ENCODE data around the gene DBI. TPM values are rescaled to one million over a fixed set of nuclear protein-coding genes. Genes with fewer than 3 reads are reported as not detected.

DBI gene
- polyA plus RNA-seq, 3 donors: 126 to 436 (median 398) TPM

GRCh38 chr2:119377294-119377992, 10.7 kb downstream of the DBI start:
- no peaks in the 10 kb centered on the region for H3K79me2 ChIP-seq (ENCODE audit: insufficient read depth, low read length)
- peaks cover 3% of the 10 kb centered on the region for H3K4me1 Mint-ChIP-seq
- TF ChIP-seq, protein P1, sequence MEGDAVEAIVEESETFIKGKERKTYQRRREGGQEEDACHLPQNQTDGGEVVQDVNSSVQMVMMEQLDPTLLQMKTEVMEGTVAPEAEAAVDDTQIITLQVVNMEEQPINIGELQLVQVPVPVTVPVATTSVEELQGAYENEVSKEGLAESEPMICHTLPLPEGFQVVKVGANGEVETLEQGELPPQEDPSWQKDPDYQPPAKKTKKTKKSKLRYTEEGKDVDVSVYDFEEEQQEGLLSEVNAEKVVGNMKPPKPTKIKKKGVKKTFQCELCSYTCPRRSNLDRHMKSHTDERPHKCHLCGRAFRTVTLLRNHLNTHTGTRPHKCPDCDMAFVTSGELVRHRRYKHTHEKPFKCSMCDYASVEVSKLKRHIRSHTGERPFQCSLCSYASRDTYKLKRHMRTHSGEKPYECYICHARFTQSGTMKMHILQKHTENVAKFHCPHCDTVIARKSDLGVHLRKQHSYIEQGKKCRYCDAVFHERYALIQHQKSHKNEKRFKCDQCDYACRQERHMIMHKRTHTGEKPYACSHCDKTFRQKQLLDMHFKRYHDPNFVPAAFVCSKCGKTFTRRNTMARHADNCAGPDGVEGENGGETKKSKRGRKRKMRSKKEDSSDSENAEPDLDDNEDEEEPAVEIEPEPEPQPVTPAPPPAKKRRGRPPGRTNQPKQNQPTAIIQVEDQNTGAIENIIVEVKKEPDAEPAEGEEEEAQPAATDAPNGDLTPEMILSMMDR (IDR thresholded peaks at IDR 0.05): no peak
- H3K36me3 Mint-ChIP-seq: peaks cover 23 to 26% of the 10 kb centered on the region in 2 donors
- H3K27ac ChIP-seq (ENCODE audit: low read depth in 1 of 2, low read length in 2 of 2): no peak overlapping the region
- H3K27ac Mint-ChIP-seq: no peak overlapping the region
- peaks cover 12 to 15% of the 10 kb centered on the region in 2 donors for H3K36me3 ChIP-seq (replicated peaks in 1 of 2; ENCODE audit: control insufficient read depth in 1 of 2, insufficient read depth in 2 of 2, low read length in 2 of 2)
- peaks cover 12% of the 10 kb centered on the region in 2 donors for H3K9me3 ChIP-seq (replicated peaks in 1 of 2; ENCODE audit: control insufficient read depth in 1 of 2, insufficient read depth in 1 of 2, low read length in 2 of 2)
- H3K4me1 ChIP-seq (ENCODE audit: control insufficient read depth in 1 of 2, insufficient read depth in 2 of 2, low read length in 2 of 2): peaks cover 0 to 11% of the 10 kb centered on the region in 2 donors
- peaks cover 10 to 20% (median 15%) of the 10 kb centered on the region in 7 donors for H3K9me3 Mint-ChIP-seq
- H3K4me2 ChIP-seq (replicated peaks; ENCODE audit: extremely low read depth, low read length, poor library complexity, severe bottlenecking): no peak overlapping the region
- H3K4me3 ChIP-seq (replicated peaks in 1 of 3; ENCODE audit: low read depth in 2 of 3, low read length in 3 of 3): no peak overlapping the region
- H3K9ac ChIP-seq (ENCODE audit: insufficient read depth, low read length, poor library complexity, severe bottlenecking): no peak overlapping the region
- WGBS (ENCODE audit: insufficient coverage): 88% methylated on average over 3 of the region's 7 CpGs
- DNase-seq: no peak
- peaks cover 0 to 2% (median 0%) of the 10 kb centered on the region in 3 donors for H3K27me3 Mint-ChIP-seq (ENCODE audit: low read depth in 3 of 3)
- no peak overlapping the region for H2AFZ ChIP-seq (ENCODE audit: insufficient read depth, low read depth, low read length, poor library complexity, severe bottlenecking)
- H3K27me3 ChIP-seq (ENCODE audit: control insufficient read depth in 2 of 2, insufficient read depth in 2 of 2, low read length in 2 of 2): no peaks in the 10 kb centered on the region
- H4K20me1 ChIP-seq (ENCODE audit: insufficient read depth, low read length): no peaks in the 10 kb centered on the region
- intact Hi-C loops (cut with micrococcal nuclease): no loop called here
- no peak overlapping the region for H3K4me3 Mint-ChIP-seq

- Mint-ChIP-seq H3K27ac (no peak overlapping the region), H3K36me3 (peaks cover 18 to 21% of the 10 kb centered on the region in 2 donors), H3K9me3 (peaks cover 8 to 16% (median 12%) of the 10 kb centered on the region in 7 donors), H3K27me3 (ENCODE audit: low read depth in 3 of 3) (peaks cover 0 to 2% (median 0%) of the 10 kb centered on the region in 3 donors), H3K4me1 (peaks cover 3% of the 10 kb centered on the region), H3K4me3 (no peak overlapping the region)
- peaks cover 7 to 10% of the 10 kb centered on the region in 2 donors for H3K36me3 ChIP-seq (replicated peaks in 1 of 2; ENCODE audit: control insufficient read depth in 1 of 2, insufficient read depth in 2 of 2, low read length in 2 of 2)
- TF ChIP-seq, protein P1 (IDR thresholded peaks at IDR 0.05): no peak
- no peak overlapping the region for H3K9ac ChIP-seq (ENCODE audit: insufficient read depth, low read length, poor library complexity, severe bottlenecking)
- no peak overlapping the region for H3K27ac ChIP-seq (ENCODE audit: low read depth in 1 of 2, low read length in 2 of 2)
- no peaks in the 10 kb centered on the region for H3K79me2 ChIP-seq (ENCODE audit: insufficient read depth, low read length)
- intact Hi-C loops (cut with micrococcal nuclease): no loop called here
- H3K4me2 ChIP-seq (replicated peaks; ENCODE audit: extremely low read depth, low read length, poor library complexity, severe bottlenecking): no peak overlapping the region
- no peak overlapping the region for H3K4me3 ChIP-seq (replicated peaks in 1 of 3; ENCODE audit: low read depth in 2 of 3, low read length in 3 of 3)
- no peaks in the 10 kb centered on the region for H4K20me1 ChIP-seq (ENCODE audit: insufficient read depth, low read length)
- H3K9me3 ChIP-seq (replicated peaks in 1 of 2; ENCODE audit: control insufficient read depth in 1 of 2, insufficient read depth in 1 of 2, low read length in 2 of 2): peaks cover 7% of the 10 kb centered on the region in 2 donors
- 81% methylated on average over 3 of the region's 5 CpGs for WGBS (ENCODE audit: insufficient coverage)
- peaks cover 0 to 11% of the 10 kb centered on the region in 2 donors for H3K4me1 ChIP-seq (ENCODE audit: control insufficient read depth in 1 of 2, insufficient read depth in 2 of 2, low read length in 2 of 2)
- no peak for DNase-seq
- H2AFZ ChIP-seq (ENCODE audit: insufficient read depth, low read depth, low read length, poor library complexity, severe bottlenecking): no peak overlapping the region
- H3K27me3 ChIP-seq (ENCODE audit: control insufficient read depth in 2 of 2, insufficient read depth in 2 of 2, low read length in 2 of 2): no peaks in the 10 kb centered on the region
Measured at GRCh38 chr2:119377993-119378345, 11.2 kb downstream of the DBI start.
